ENCODE measurements around the gene TEX19. TPM values are rescaled to one million over a fixed set of nuclear protein-coding genes. Genes with fewer than 3 reads are reported as not detected.

Gene TEX19
- total RNA-seq, 1 donor: under 0.01 TPM

- Histone ChIP-seq H3K27me3 (ENCODE audit: insufficient read depth, low read length) (peaks cover 16% of the 10 kb centered on the region), H3K36me3 (ENCODE audit: insufficient read depth, low read length) (no peaks in the 10 kb centered on the region), H2AFZ (ENCODE audit: low read length) (no peak overlapping the region), H3K4me1 (ENCODE audit: insufficient read depth, low read length) (no peaks in the 10 kb centered on the region), H3K27ac (ENCODE audit: low read depth, low read length) (no peak overlapping the region), H4K20me1 (ENCODE audit: insufficient read depth, low read length) (no peaks in the 10 kb centered on the region), H3K4me3 (ENCODE audit: insufficient read depth, low read length) (no peak overlapping the region), H3K9me3 (ENCODE audit: low read depth, low read length) (no peaks in the 10 kb centered on the region), H3K79me2 (ENCODE audit: insufficient read depth, low read length) (no peaks in the 10 kb centered on the region), H3K4me2 (ENCODE audit: insufficient read depth, low read length) (no peak overlapping the region)
- peak; percentile 46 for DNase-seq (ENCODE audit: insufficient read length, low spot score, missing footprints)
- TF ChIP-seq CTCF (IDR thresholded peaks at IDR 0.05; ENCODE audit: extremely low read depth, low read depth, low read length): no peak
Measured at GRCh38 chr17:82361885-82362633, 3.0 kb downstream of the TEX19 start.

GRCh38 chr17:82365606-82366295, 6.7 kb downstream of the TEX19 start:
- Histone ChIP-seq H4K20me1 (ENCODE audit: insufficient read depth, low read length) (no peaks in the 10 kb centered on the region), H3K27me3 (ENCODE audit: insufficient read depth, low read length) (peaks cover 34% of the 10 kb centered on the region), H3K27ac (ENCODE audit: low read depth, low read length) (no peak overlapping the region), H3K36me3 (ENCODE audit: insufficient read depth, low read length) (no peaks in the 10 kb centered on the region), H3K79me2 (ENCODE audit: insufficient read depth, low read length) (no peaks in the 10 kb centered on the region), H2AFZ (ENCODE audit: low read length) (no peak overlapping the region), H3K4me2 (ENCODE audit: insufficient read depth, low read length) (no peak overlapping the region), H3K9me3 (ENCODE audit: low read depth, low read length) (no peaks in the 10 kb centered on the region), H3K4me1 (ENCODE audit: insufficient read depth, low read length) (no peaks in the 10 kb centered on the region), H3K4me3 (ENCODE audit: insufficient read depth, low read length) (no peak overlapping the region)
- TF ChIP-seq CTCF (IDR thresholded peaks at IDR 0.05; ENCODE audit: extremely low read depth, low read depth, low read length): no peak
- peak; percentile 60 for DNase-seq (ENCODE audit: insufficient read length, low spot score, missing footprints)

- DNase-seq (ENCODE audit: insufficient read length, low spot score, missing footprints): peak; percentile 11
- Histone ChIP-seq H3K27me3 (ENCODE audit: insufficient read depth, low read length) (peaks cover 42% of the 10 kb centered on the region), H3K27ac (ENCODE audit: low read depth, low read length) (no peak overlapping the region), H3K4me1 (ENCODE audit: insufficient read depth, low read length) (no peaks in the 10 kb centered on the region), H3K79me2 (ENCODE audit: insufficient read depth, low read length) (no peaks in the 10 kb centered on the region), H3K9me3 (ENCODE audit: low read depth, low read length) (no peaks in the 10 kb centered on the region), H3K36me3 (ENCODE audit: insufficient read depth, low read length) (no peaks in the 10 kb centered on the region), H2AFZ (ENCODE audit: low read length) (no peak overlapping the region), H4K20me1 (ENCODE audit: insufficient read depth, low read length) (no peaks in the 10 kb centered on the region), H3K4me3 (ENCODE audit: insufficient read depth, low read length) (no peak overlapping the region), H3K4me2 (ENCODE audit: insufficient read depth, low read length) (no peak overlapping the region)
- TF ChIP-seq CTCF (IDR thresholded peaks at IDR 0.05; ENCODE audit: extremely low read depth, low read depth, low read length): no peak
Measured at GRCh38 chr17:82366749-82367148, 7.7 kb downstream of the TEX19 start.

All from osteoblast (primary cell).